Fibroblast of skin of right quadriceps (primary cell): ENCODE measurements around the gene GRK4.
A peak's percentile ranks its signal among the peaks of the same experiment; 100 is the strongest.

ENCODE experiments used
- DNase-seq: peaks from one replicate; pipeline ENCODE4 v3.0.0-alpha.2; 2013

The GRK4 gene

DNA sequence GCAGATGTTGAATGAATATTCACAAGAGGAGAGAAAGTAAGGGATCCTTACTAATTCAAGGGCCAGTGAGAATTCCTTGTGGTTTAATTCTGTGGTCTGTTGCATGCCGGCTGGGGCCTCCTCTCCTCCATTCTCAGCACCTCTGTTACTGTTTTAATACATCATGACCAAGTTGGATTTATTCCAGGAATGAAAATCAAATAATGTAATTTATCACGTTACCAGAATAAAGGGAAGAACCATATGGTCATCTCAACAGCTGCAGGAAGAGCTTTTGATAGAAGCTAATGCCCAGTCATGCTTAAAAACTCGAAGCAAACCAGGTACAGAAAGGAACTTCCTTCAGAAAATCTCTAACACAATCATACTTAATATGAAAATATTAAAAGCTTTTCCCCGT lies 54.1 kb downstream of the GRK4 start:
- DNase-seq: peak; percentile 35

GRCh38 chr4:3019145-3019846 lies 55.9 kb downstream of the GRK4 start:
- no peak for DNase-seq

- DNase-seq: no peak
Measured at GRCh38 chr4:3021127-3021526, 57.8 kb downstream of the GRK4 start.

- DNase-seq: no peak
Measured at GRCh38 chr4:3021627-3022026, 58.3 kb downstream of the GRK4 start.

DNA sequence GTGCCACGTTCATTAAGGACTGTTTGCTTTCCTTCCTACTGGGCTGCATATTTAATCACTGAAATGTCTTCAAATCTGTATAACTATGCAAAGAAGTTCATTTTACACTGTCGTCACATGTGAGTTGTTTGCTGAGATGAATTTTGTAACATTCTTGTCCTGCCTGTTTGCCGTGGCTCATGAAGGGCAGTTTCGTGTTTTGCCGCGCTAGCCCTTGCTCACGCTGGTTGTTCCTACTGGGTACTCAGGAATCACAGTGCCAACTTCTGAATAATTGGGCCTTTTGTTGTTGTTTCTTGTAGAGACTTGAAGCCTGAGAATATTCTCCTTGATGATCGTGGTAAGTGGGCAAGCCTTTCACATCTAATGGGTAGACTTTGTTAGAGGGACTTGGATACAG lies 58.7 kb downstream of the GRK4 start:
- DNase-seq: no peak

DNA sequence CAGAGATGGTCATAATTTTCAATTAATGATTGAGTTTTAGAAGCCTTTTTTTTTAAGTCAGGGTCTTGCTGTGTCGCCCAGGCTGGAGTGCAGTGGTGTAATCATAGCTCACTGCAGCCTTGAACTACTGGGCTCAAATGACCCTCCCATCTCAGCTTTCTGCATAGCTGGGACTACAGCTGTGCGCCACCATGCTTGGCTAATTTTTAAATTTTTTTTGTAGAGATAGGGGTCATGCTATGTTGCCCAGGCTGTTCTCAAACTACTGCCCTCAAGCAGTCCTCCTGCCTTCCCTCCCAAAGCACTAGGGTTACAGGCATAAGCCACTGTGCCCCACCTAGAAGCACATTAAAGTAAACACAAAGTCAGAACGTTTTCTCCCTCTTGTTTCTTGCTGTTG lies 59.3 kb downstream of the GRK4 start:
- no peak for DNase-seq

- no peak for DNase-seq
Measured at GRCh38 chr4:3025881-3026280, 62.5 kb downstream of the GRK4 start.

DNA sequence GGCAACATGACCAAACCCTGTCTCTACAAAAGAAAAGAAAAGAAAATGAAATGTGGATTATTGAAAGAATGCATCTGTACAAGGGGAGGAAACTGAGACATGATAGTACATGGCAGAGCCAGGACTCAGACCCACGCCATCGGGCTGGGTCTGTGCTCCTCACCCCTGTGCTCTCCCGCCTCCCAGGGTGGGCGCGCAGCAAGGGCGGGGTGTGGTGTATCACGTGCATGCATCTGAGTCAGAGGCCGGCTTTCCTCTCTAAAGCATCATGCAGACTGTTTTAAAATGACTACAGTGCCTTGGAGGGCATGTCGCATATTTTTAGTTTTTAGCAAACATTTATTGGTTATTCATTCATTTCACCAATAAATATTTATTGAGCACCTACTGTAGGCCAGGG lies 63.2 kb downstream of the GRK4 start:
- DNase-seq: no peak

- no peak for DNase-seq
Measured at GRCh38 chr4:3029464-3029863, 66.1 kb downstream of the GRK4 start.

DNA sequence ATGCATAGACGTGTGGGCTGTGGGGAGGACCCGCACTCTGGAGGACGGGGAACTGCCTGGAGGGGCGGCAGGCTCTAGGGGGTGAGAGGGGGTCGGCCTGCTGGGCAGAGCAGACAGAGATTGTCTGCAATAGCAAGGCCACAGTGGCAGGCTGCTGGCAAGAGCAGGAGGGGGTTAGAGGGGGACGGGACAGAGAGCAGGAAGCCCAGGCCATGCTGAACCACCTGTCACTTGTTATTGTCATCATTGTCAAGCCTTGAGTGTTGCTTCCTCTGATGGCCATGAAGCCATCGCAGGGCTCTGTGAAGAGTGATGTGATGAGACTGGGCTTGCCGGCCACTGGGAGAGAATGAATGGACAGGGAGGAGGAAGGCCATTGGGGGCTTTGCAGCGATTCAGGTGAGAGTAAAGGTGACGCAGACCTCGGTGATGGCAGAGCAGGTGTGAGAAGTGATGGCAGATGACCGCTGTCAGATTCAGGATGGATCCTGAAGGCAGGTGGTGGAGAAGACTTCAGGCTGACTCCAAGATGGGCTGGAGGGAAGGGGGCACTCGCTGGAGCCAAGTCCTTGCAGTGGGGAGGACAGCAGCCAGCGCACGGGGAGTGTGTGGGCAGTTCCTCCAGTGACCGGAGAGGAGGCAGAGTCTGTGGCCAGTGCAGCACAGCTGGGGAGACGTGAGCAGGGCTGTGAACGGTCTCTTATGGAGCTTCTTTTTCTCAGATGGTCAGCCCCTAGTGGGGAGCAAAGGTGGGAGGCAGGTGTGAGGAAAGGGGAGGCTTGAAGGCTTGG lies 67.4 kb downstream of the GRK4 start:
- no peak for DNase-seq

- DNase-seq: no peak
Measured at GRCh38 chr4:3031357-3032082, 68.1 kb downstream of the GRK4 start.

DNA sequence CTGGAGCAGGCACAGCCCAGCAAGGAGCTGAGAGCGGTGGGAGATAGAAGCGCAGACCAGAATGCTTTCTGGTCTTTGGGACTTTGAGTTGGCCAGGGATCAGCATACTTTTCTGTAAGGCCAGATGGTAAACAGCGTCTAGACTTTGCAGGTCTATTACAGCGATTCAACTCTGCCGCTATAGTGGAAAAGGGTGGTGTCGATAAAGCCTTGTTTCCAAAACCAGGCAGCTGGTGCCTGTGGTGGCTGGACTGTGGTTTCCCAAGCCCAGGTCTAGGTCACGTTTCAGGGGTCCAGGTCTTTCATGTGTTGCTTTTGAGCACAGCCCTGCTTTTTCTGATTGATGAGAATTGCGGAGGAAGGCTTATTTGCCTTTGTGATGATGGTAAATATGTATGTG lies 70.9 kb downstream of the GRK4 start:
- DNase-seq: no peak

DNA sequence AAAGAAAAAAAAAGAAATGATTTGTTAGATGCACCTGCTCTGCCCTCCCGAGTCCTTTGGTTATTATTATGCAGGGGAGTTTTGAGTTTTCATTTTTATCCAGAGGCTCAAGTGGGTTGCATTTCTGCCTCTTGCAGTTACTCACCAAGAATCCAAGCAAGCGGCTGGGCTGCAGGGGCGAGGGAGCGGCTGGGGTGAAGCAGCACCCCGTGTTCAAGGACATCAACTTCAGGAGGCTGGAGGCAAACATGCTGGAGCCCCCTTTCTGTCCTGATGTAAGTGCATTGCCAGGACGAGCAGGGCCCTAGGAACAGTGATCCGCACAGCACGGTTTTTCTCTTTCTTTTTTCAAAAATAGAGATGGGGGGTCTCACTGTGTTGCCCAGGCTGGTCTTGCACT lies 71.9 kb downstream of the GRK4 start:
- no peak for DNase-seq

- DNase-seq: no peak
Measured at GRCh38 chr4:3035674-3036073, 72.3 kb downstream of the GRK4 start.

- DNase-seq: no peak
Measured at GRCh38 chr4:3036131-3036952, 73.0 kb downstream of the GRK4 start.

GRCh38 chr4:3037957-3038461 lies 74.6 kb downstream of the GRK4 start:
- no peak for DNase-seq

GRCh38 chr4:3039706-3040366 lies 76.5 kb downstream of the GRK4 start:
- DNase-seq: no peak

DNA sequence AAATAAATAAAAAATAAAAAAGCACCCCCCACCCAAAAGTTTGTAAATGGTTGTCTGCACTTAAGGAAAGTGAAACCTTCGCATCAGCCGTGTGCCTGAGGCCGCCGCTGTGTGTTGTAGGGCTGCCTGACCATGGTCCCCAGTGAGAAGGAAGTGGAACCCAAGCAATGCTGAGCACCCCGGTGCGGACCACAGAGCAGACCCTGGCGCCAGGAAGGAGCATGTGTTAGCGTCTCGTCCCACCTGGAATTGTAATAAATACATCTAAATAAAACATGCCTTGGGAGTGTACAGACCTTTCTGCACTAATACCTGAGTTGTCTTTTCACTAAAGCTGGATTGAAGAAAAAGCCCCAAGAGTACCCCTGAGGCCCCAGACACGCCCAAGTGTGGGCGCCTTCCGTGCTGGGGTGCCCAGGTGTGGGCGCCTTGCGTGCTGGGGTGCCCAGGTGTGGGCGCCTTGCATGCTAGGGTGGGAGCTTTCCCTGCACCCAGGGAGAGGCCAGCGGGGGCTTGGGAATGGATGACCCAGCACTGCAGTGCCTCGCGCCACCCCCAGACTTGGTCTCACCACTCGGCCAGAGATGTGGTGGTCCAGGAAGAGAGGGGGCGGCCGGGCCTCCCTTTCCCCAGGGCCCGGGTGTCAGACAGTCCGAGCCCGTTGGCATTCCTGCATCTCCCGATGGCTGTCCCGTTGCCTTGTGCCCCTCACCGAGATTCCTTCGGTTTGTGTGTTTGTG lies 77.3 kb downstream of the GRK4 start:
- no peak for DNase-seq

GRCh38 chr4:3041192-3042142 lies 78.1 kb downstream of the GRK4 start:
- DNase-seq: peak; percentile 43

DNA sequence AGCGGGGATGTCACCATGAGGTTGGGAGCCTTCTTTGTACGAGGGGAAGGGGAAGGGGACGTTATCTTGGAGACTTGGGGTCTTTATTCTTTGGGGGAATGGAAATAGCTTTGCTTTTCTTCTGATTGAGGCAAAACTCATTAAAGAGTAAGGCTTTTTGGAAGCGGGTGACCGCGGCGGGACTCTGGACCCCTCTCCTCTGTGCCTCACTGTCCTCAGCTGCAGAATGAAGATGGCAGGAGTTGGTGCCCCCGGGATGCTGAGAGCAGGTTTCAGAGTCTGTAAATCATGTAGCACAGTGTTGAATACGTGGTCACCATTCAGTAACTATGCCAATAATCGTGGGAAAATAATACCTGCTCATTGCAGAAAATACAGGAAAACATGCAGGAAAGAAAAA lies 78.9 kb downstream of the GRK4 start:
- DNase-seq: no peak
